HG03108 (cell line): ENCODE measurements around the gene ZBTB7C.
A peak's percentile ranks its signal among the peaks of the same experiment; 100 is the strongest.

Experiments
- ATAC-seq: cut with Tn5 transposase; IDR thresholded peaks from one replicate; pipeline ENCODE4 v1.9.1; 2021; ENCODE audit warnings: moderate library complexity; ENCODE audit not compliant: unreplicated experiment

The ZBTB7C gene

GRCh38 chr18:48171490-48172188 is 237.5 kb downstream of the ZBTB7C start:
- ATAC-seq = no peak

- ATAC-seq = no peak
Measured at GRCh38 chr18:48170651-48171050, 238.5 kb downstream of the ZBTB7C start.

- no peak for ATAC-seq
Measured at GRCh38 chr18:48168861-48169260, 240.3 kb downstream of the ZBTB7C start.

GRCh38 chr18:48167897-48168253 is 241.3 kb downstream of the ZBTB7C start:
- ATAC-seq = no peak

- no peak for ATAC-seq
Measured at GRCh38 chr18:48166336-48166875, 242.8 kb downstream of the ZBTB7C start.

GRCh38 chr18:48165111-48165866 is 243.9 kb downstream of the ZBTB7C start:
- ATAC-seq = no peak

- no peak for ATAC-seq
Measured at GRCh38 chr18:48164701-48165100, 244.5 kb downstream of the ZBTB7C start.

GRCh38 chr18:48164116-48164515 is 245.1 kb downstream of the ZBTB7C start:
- ATAC-seq = no peak

- no peak for ATAC-seq
Measured at GRCh38 chr18:48163738-48164115, 245.5 kb downstream of the ZBTB7C start.

GRCh38 chr18:48162956-48163737 is 246.0 kb downstream of the ZBTB7C start:
- no peak for ATAC-seq

- ATAC-seq = peak; percentile 25
Measured at GRCh38 chr18:48161911-48162698, 247.1 kb downstream of the ZBTB7C start.

- ATAC-seq = peak; percentile 73
Measured at GRCh38 chr18:48161191-48161910, 247.8 kb downstream of the ZBTB7C start.

- no peak for ATAC-seq
Measured at GRCh38 chr18:48160622-48161021, 248.6 kb downstream of the ZBTB7C start.

- ATAC-seq = no peak
Measured at GRCh38 chr18:48159816-48160215, 249.4 kb downstream of the ZBTB7C start.

- ATAC-seq = no peak
Measured at GRCh38 chr18:48158721-48159120, 250.5 kb downstream of the ZBTB7C start.

GRCh38 chr18:48157956-48158355 is 251.2 kb downstream of the ZBTB7C start:
- no peak for ATAC-seq

- ATAC-seq = no peak
Measured at GRCh38 chr18:48155856-48156255, 253.3 kb downstream of the ZBTB7C start.

- ATAC-seq = no peak
Measured at GRCh38 chr18:48154828-48155227, 254.4 kb downstream of the ZBTB7C start.

GRCh38 chr18:48153613-48154481 is 255.3 kb downstream of the ZBTB7C start:
- no peak for ATAC-seq
